Measurements from ENCODE around the gene CAPRIN1. TPM values are rescaled to one million over a fixed set of nuclear protein-coding genes. Genes with fewer than 3 reads are reported as not detected.

The CAPRIN1 gene
- total and polyA plus RNA-seq, 2 of the 8 experiments (the other 6 are each of a cell fraction or from before 2014, with no cell fraction given), result 221 to 317 TPM

DNA sequence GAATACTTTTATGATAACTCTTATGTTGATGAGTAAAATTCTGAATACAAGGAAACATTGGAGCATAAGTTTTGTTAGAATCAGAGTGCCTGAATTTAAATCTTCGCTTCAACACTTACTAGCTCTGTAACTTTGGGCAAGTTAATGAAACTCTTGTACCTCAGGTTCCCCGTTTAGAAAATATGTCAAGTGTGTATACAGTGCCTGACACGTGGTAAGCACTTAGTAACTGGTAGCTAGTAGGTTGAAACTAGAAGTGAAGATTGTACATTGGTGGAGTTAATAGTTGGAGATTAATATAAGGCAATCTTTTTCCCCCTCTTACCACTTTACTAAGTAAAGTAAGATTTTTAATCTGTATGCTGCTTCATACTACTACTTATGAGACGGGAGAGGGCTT lies 29.1 kb downstream of the CAPRIN1 start (continued):
- TF ChIP-seq TEAD4 (IDR thresholded peaks at IDR 0.05; ENCODE audit: low read depth, low read length) (no peak), SIX5 (IDR thresholded peaks at IDR 0.05; ENCODE audit: low read depth, low read length) (no peak), BCL11A (IDR thresholded peaks at IDR 0.05; ENCODE audit: low read depth in 2 of 2, low read length in 2 of 2) (no peak), TAF7 (optimal IDR thresholded peaks at IDR 0.05; ENCODE audit: borderline replicate concordance, low read depth, low read length) (no peak), PHF8 (conservative IDR thresholded peaks at IDR 0.05; ENCODE audit: low read depth, low read length) (no peak)
